Measurements from ENCODE around the gene ROR2.

- TF ChIP-seq CTCF (IDR thresholded peaks at IDR 0.05) (no peak), POLR2A (IDR thresholded peaks at IDR 0.05) (no peak), EP300 (IDR thresholded peaks at IDR 0.05) (no peak)
Measured at GRCh38 chr9:91946196-91946595, 3.8 kb downstream of the ROR2 start.
